ENCODE data around the gene CEP112.

The CEP112 gene

DNA sequence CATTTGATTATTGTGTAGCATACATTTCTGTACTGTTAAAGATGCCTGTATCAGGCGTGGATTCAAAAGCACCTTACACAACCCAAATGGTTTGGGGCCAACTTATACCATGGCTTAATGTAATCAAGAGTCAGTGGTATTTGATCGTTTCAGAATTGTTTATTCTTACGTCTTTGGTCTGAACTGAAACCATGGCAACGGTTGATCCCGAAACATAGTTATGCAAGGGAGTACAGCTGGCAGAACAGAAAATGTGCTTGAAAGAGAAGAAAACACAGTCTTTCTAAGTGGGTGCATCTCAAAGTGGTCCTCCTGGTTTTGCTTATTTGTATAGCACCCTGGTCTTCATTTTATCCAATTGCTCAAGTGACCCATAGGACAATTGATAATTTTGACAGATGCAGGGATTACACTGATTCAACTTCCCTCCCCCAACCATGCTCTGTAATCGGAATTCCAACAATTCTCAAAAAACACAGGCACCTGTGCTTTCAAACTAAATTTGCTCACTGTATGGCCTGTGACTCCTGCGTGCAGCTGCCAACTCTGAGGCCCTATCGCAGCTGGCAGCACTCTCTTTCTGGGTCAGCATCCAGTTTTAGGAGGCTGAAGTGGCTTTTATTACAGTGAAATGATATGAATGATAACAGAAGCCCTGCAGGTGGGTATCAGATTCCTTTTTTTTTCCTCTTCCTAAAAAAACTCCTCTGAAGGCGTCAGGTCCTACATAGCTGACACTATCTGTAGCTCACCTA lies 553.5 kb downstream of the CEP112 start:
- Histone ChIP-seq H3K27me3 (no peaks in the 10 kb centered on the region), H3K4me1 (no peaks in the 10 kb centered on the region), H3K4me3 (ENCODE audit: low read depth, low read length) (no peak overlapping the region), H3K9me3 (no peaks in the 10 kb centered on the region; the same call in 1 of the 2 replicates), H3K36me3 (no peaks in the 10 kb centered on the region)
- no peak for TF ChIP-seq CTCF (IDR thresholded peaks at IDR 0.05; ENCODE audit: low read depth, low read length)
- no peak for DNase-seq

GRCh38 chr17:65637786-65638185 lies 554.1 kb downstream of the CEP112 start:
- no peak overlapping the region for H3K4me3 ChIP-seq (ENCODE audit: low read depth, low read length)
- TF ChIP-seq CTCF (IDR thresholded peaks at IDR 0.05; ENCODE audit: low read depth, low read length) = no peak
- H3K9me3 ChIP-seq = no peaks in the 10 kb centered on the region; the same call in 1 of the 2 replicates
- DNase-seq = no peak
- no peaks in the 10 kb centered on the region for H3K36me3 ChIP-seq
- H3K27me3 ChIP-seq = peaks cover 4% of the 10 kb centered on the region
- no peaks in the 10 kb centered on the region for H3K4me1 ChIP-seq

DNA sequence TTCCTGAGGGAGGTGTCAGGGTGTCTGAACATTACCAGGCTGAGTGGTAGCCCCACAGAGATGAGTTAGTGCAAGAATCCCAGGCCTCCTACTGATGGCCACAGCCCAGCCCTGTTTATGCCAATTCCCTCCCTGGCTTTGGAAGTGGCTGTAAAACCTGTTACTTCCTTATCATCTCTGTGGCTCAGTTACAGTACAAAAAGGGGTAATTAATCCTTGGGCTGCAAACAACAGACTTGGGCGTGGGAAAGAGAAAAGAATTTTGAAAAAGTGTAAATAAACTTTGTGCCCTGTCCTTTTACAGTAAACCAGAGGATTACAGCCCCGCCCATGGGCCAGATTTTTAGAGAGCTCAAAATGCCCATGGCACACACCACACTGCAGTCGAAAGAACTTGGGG lies 557.4 kb downstream of the CEP112 start:
- Histone ChIP-seq H3K27me3 (peaks cover 8% of the 10 kb centered on the region), H3K36me3 (no peaks in the 10 kb centered on the region), H3K4me1 (no peaks in the 10 kb centered on the region), H3K9me3 (no peaks in the 10 kb centered on the region), H3K4me3 (ENCODE audit: low read depth, low read length) (no peak overlapping the region)
- no peak for DNase-seq
- no peak for TF ChIP-seq CTCF (IDR thresholded peaks at IDR 0.05; ENCODE audit: low read depth, low read length)

GRCh38 chr17:65633988-65634387 lies 557.9 kb downstream of the CEP112 start:
- no peaks in the 10 kb centered on the region for H3K4me1 ChIP-seq
- H3K27me3 ChIP-seq = peaks cover 14% of the 10 kb centered on the region
- no peak for DNase-seq
- H3K4me3 ChIP-seq (ENCODE audit: low read depth, low read length) = no peak overlapping the region
- no peaks in the 10 kb centered on the region for H3K36me3 ChIP-seq
- no peak for TF ChIP-seq CTCF (IDR thresholded peaks at IDR 0.05; ENCODE audit: low read depth, low read length)
- no peaks in the 10 kb centered on the region for H3K9me3 ChIP-seq

GRCh38 chr17:65633146-65633881 lies 558.6 kb downstream of the CEP112 start:
- Histone ChIP-seq H3K36me3 (no peaks in the 10 kb centered on the region), H3K9me3 (no peaks in the 10 kb centered on the region), H3K27me3 (peaks cover 20% of the 10 kb centered on the region), H3K4me1 (no peaks in the 10 kb centered on the region), H3K4me3 (ENCODE audit: low read depth, low read length) (no peak overlapping the region)
- no peak for DNase-seq
- no peak for TF ChIP-seq CTCF (IDR thresholded peaks at IDR 0.05; ENCODE audit: low read depth, low read length)

- Histone ChIP-seq H3K9me3 (no peaks in the 10 kb centered on the region), H3K36me3 (no peaks in the 10 kb centered on the region), H3K4me3 (ENCODE audit: low read depth, low read length) (no peak overlapping the region), H3K27me3 (peaks cover 30% of the 10 kb centered on the region), H3K4me1 (no peaks in the 10 kb centered on the region)
- DNase-seq = no peak
- no peak for TF ChIP-seq CTCF (IDR thresholded peaks at IDR 0.05; ENCODE audit: low read depth, low read length)
These were observed 561.4 kb downstream of the CEP112 start for GRCh38 chr17:65630502-65630901.

All from BE2C (cell line).